HEK293 (cell line): ENCODE results near the gene SIK3.

ENCODE experiments used
- CTCF ChIA-PET: fragments of 350-600 bp; formaldehyde crosslinking; extraction: SDS; loops from one replicate; lab custom pipeline; 2021; ENCODE audit warnings: antibody characterized with exemption; lab: Yijun Ruan, JAX
- POLR2A ChIA-PET: fragments of 300-600 bp; formaldehyde crosslinking; extraction: SDS; loops from one replicate; lab custom pipeline; 2020; ENCODE audit warnings: antibody characterized with exemption, inconsistent platforms; lab: Yijun Ruan, JAX
- H3K27ac ChIP-seq: fragments of 200-500 bp; sonication (Bioruptor generic); 2 replicates; pipeline ENCODE4 v1.5.1; 2014; ENCODE audit warnings: low read depth, low read length, control low read depth, inconsistent platforms; ENCODE audit errors: extremely low read depth
- H3K36me3 ChIP-seq, 2 experiments: fragments of 200-500 bp in 1 of 2; sonication (Bioruptor generic) in 1 of 2; 1 replicate in 1 of 2; 2 replicates in 1 of 2; pipeline ENCODE4 v1.5.1; 2014 to 2017; ENCODE audit warnings: inconsistent platforms in 2 of 2, low read length in 2 of 2; ENCODE audit not compliant: control insufficient read depth in 2 of 2, insufficient read depth in 1 of 2
- H3K4me1 ChIP-seq: fragments of 200-500 bp; sonication (Bioruptor generic); 2 replicates; pipeline ENCODE4 v1.5.1; 2014; ENCODE audit warnings: mild to moderate bottlenecking, low read length, inconsistent platforms; ENCODE audit not compliant: control insufficient read depth, insufficient read depth
- H3K4me3 ChIP-seq: 2 replicates; pipeline ENCODE4 v1.5.1; 2011; ENCODE audit warnings: low read depth, mild to moderate bottlenecking, control low read depth, low read length, moderate library complexity
- H3K9me3 ChIP-seq: fragments of 200-500 bp; sonication (Bioruptor generic); 2 replicates; pipeline ENCODE4 v1.5.1; 2014; ENCODE audit warnings: low read depth, low read length, inconsistent platforms; ENCODE audit not compliant: control insufficient read depth, insufficient read depth
- KLF10 ChIP-seq: fragments of 450-650 bp; IDR thresholded peaks from 2 replicates; pipeline ENCODE4 v1.5.1; 2018; ENCODE audit warnings: missing biosample characterization, mild to moderate bottlenecking, missing genetic modification characterization
- MYNN ChIP-seq: fragments of 450-650 bp; formaldehyde crosslinking; IDR thresholded peaks from 2 replicates; pipeline ENCODE4 v1.5.1; 2016; ENCODE audit warnings: missing biosample characterization, missing genetic modification characterization, borderline replicate concordance
- PRDM10 ChIP-seq: fragments of 450-650 bp; formaldehyde crosslinking; IDR thresholded peaks from 2 replicates; pipeline ENCODE4 v1.5.1; 2016; ENCODE audit warnings: missing biosample characterization, missing genetic modification characterization
- PRDM6 ChIP-seq: fragments of 450-650 bp; formaldehyde crosslinking; IDR thresholded peaks from 2 replicates; pipeline ENCODE4 v1.5.1; 2017; ENCODE audit warnings: missing biosample characterization, missing genetic modification characterization
- REPIN1 ChIP-seq: fragments of 450-650 bp; formaldehyde crosslinking; IDR thresholded peaks from 2 replicates; pipeline ENCODE4 v1.5.1; 2017; ENCODE audit warnings: missing biosample characterization, missing genetic modification characterization, low read depth
- SCRT2 ChIP-seq: fragments of 450-650 bp; formaldehyde crosslinking; IDR thresholded peaks from 2 replicates; pipeline ENCODE4 v1.5.1; 2016; ENCODE audit warnings: missing biosample characterization, missing genetic modification characterization
- YY1 ChIP-seq: fragments of 450-650 bp; formaldehyde crosslinking; IDR thresholded peaks from 2 replicates; pipeline ENCODE4 v1.5.1; 2018; ENCODE audit warnings: missing biosample characterization, missing genetic modification characterization
- ZFP3 ChIP-seq: fragments of 450-650 bp; formaldehyde crosslinking; IDR thresholded peaks from 2 replicates; pipeline ENCODE4 v1.5.1; 2016; ENCODE audit warnings: low read depth, missing biosample characterization, missing genetic modification characterization
- ZNF157 ChIP-seq: fragments of 450-650 bp; formaldehyde crosslinking; IDR thresholded peaks from 2 replicates; pipeline ENCODE4 v1.5.1; 2016; ENCODE audit warnings: missing biosample characterization, missing genetic modification characterization
- ZNF169 ChIP-seq: fragments of 450-650 bp; formaldehyde crosslinking; IDR thresholded peaks from 2 replicates; pipeline ENCODE4 v1.5.1; 2016; ENCODE audit warnings: missing biosample characterization, missing genetic modification characterization
- ZNF23 ChIP-seq: fragments of 450-650 bp; formaldehyde crosslinking; IDR thresholded peaks from 2 replicates; pipeline ENCODE4 v1.5.1; 2016; ENCODE audit warnings: missing biosample characterization, missing genetic modification characterization, borderline replicate concordance
- ZNF521 ChIP-seq: fragments of 450-650 bp; formaldehyde crosslinking; IDR thresholded peaks from 2 replicates; pipeline ENCODE4 v1.5.1; 2017; ENCODE audit warnings: missing biosample characterization, mild to moderate bottlenecking, missing genetic modification characterization
- ZNF654 ChIP-seq: fragments of 450-650 bp; formaldehyde crosslinking; IDR thresholded peaks from 2 replicates; pipeline ENCODE4 v1.5.1; 2016; ENCODE audit warnings: low read depth, missing biosample characterization, missing genetic modification characterization
- ZNF701 ChIP-seq: fragments of 450-650 bp; formaldehyde crosslinking; IDR thresholded peaks from 2 replicates; pipeline ENCODE4 v1.5.1; 2016; ENCODE audit warnings: missing biosample characterization, missing genetic modification characterization
- ZNF837 ChIP-seq: fragments of 450-650 bp; formaldehyde crosslinking; IDR thresholded peaks from 2 replicates; pipeline ENCODE4 v1.5.1; 2016; ENCODE audit warnings: missing biosample characterization, missing genetic modification characterization
- ZNF843 ChIP-seq: fragments of 450-650 bp; formaldehyde crosslinking; IDR thresholded peaks from 2 replicates; pipeline ENCODE4 v1.5.1; 2016; ENCODE audit warnings: missing biosample characterization, missing genetic modification characterization

SIK3 gene

GRCh38 chr11:116930586-116930985 is 167.6 kb downstream of the SIK3 start:
- H3K36me3 ChIP-seq, result peaks cover 0 to 11% of the 10 kb centered on the region in 2 experiments; a peak in 1 of 3 replicates
- TF ChIP-seq REPIN1 (tag by site-specific recombination), result no peak
- no peak for TF ChIP-seq YY1 (tag by site-specific recombination)
- no peak for TF ChIP-seq KLF10 (tag by site-specific recombination)
- no peak for TF ChIP-seq ZNF701 (tag by site-specific recombination)
- TF ChIP-seq SCRT2 (tag by site-specific recombination), result peak; percentile 55; the same call in 1 of the 2 replicates
- no peak for TF ChIP-seq ZFP3 (tag by site-specific recombination)
- TF ChIP-seq PRDM6 (tag by site-specific recombination), result peak; percentile 71
- ChIA-PET CTCF (interaction anchor here (0.7 to 1.3 kb wide), 3 partner anchors 45 to 176 kb away, joined by 3 to 6 read pairs (median 4); no protein-coding TSS in a partner anchor), POLR2A (no interaction called here)
- no peak overlapping the region for H3K4me3 ChIP-seq
- H3K4me1 ChIP-seq, result no peaks in the 10 kb centered on the region
- H3K27ac ChIP-seq, result no peak overlapping the region
- H3K9me3 ChIP-seq, result no peaks in the 10 kb centered on the region

- H3K27ac ChIP-seq, result no peak overlapping the region
- no peaks in the 10 kb centered on the region for H3K9me3 ChIP-seq
- ChIA-PET POLR2A (no interaction called here), CTCF (interaction anchor here (0.7 to 1.3 kb wide), 4 partner anchors 45 to 176 kb away, joined by 3 to 6 read pairs (median 4); partner anchors contain the start of gene APOA5)
- no peaks in the 10 kb centered on the region for H3K4me1 ChIP-seq
- TF ChIP-seq ZNF654 (tag by site-specific recombination) (no peak), ZNF843 (tag by site-specific recombination) (no peak), ZNF837 (no peak), PRDM10 (tag by site-specific recombination) (no peak)
- H3K4me3 ChIP-seq, result no peak overlapping the region
- peaks cover 0 to 13% of the 10 kb centered on the region in 2 experiments; a peak in 1 of 3 replicates for H3K36me3 ChIP-seq
Observed at GRCh38 chr11:116930177-116930576, 168.1 kb downstream of the SIK3 start.

GRCh38 chr11:116929414-116930090 is 168.7 kb downstream of the SIK3 start:
- POLR2A ChIA-PET, result no interaction called here
- CTCF ChIA-PET, result interaction anchor here (0.5 to 1.7 kb wide), 7 partner anchors 138 to 295 kb away, joined by 3 to 6 read pairs (median 3); partner anchors contain the start of gene APOA5
- H3K4me1 ChIP-seq, result no peaks in the 10 kb centered on the region

More at GRCh38 chr11:116929414-116930090, 168.7 kb downstream of the SIK3 start:
- peaks cover 0 to 19% of the 10 kb centered on the region in 2 experiments; a peak in 1 of 3 replicates for H3K36me3 ChIP-seq
- H3K9me3 ChIP-seq, result no peaks in the 10 kb centered on the region
- H3K4me3 ChIP-seq, result no peak overlapping the region
- TF ChIP-seq MYNN (tag by site-specific recombination) (no peak), ZNF521 (tag by site-specific recombination) (no peak), ZNF169 (tag by site-specific recombination) (no peak), PRDM6 (tag by site-specific recombination) (peak; percentile 28; the same call in 1 of the 2 replicates), ZNF157 (tag by site-specific recombination) (no peak), ZNF23 (tag by site-specific recombination) (no peak)
- no peak overlapping the region for H3K27ac ChIP-seq
